ENCODE data around the gene SKOR2.

DNA sequence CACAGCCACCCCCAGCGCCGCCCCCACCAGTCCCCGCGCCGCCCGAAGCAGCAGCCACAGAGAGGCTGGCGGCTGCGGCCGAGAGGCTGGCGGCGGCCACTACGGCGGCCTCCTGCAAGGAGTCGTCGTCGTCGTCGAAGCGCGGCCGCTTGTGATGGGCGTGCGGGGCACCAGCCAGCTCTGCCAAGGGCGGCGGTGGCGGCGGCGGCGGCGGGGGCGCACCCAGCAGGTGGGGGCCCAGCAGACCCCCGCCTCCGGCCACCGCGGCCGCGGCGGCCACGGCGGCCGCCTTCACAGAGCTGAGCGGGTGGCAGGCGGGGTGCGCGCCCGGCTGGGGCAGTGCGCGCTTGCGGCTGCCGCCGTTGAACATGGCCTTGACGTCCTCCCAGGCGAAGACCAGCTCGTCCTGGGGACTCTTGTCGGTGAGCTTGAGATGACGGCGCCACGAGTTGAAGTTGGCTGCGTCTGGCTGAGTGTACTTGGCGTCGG lies 3.3 kb downstream of the SKOR2 start:
- TF ChIP-seq, protein P1, sequence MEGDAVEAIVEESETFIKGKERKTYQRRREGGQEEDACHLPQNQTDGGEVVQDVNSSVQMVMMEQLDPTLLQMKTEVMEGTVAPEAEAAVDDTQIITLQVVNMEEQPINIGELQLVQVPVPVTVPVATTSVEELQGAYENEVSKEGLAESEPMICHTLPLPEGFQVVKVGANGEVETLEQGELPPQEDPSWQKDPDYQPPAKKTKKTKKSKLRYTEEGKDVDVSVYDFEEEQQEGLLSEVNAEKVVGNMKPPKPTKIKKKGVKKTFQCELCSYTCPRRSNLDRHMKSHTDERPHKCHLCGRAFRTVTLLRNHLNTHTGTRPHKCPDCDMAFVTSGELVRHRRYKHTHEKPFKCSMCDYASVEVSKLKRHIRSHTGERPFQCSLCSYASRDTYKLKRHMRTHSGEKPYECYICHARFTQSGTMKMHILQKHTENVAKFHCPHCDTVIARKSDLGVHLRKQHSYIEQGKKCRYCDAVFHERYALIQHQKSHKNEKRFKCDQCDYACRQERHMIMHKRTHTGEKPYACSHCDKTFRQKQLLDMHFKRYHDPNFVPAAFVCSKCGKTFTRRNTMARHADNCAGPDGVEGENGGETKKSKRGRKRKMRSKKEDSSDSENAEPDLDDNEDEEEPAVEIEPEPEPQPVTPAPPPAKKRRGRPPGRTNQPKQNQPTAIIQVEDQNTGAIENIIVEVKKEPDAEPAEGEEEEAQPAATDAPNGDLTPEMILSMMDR (conservative IDR thresholded peaks at IDR 0.05 in 1 of 2, IDR thresholded peaks at IDR 0.05 in 1 of 2; ENCODE audit: low read depth in 1 of 2, low read length in 2 of 2) = no peak
- no peak for TF ChIP-seq EZH2 (IDR thresholded peaks at IDR 0.05; ENCODE audit: low read length, missing control alignments)

Data from fibroblast of lung (primary cell).